A549 (cell line): ENCODE data around the gene BRMS1. TPM values are rescaled to one million over a fixed set of nuclear protein-coding genes. Genes with fewer than 3 reads are reported as not detected.

Experiments used
- CBX8 ChIP-seq: fragments of 200-600 bp; sonication (generic); IDR thresholded peaks from 2 replicates; pipeline ENCODE4 v1.6.1; 2016
- CHD2 ChIP-seq: fragments of 150-350 bp; IDR thresholded peaks from 2 replicates; pipeline ENCODE4 v1.6.1; 2014; ENCODE audit warnings: low read length; ENCODE audit not compliant: partially characterized antibody
- EP300 ChIP-seq, 2 experiments: fragments of >200 bp; sonication (Bioruptor Twin); formaldehyde crosslinking; IDR thresholded peaks; 2 replicates in 1 of 2; 3 replicates in 1 of 2; pipeline ENCODE4 v1.6.1; 2016 to 2017
- HOXB13 ChIP-seq: fragments of 250-450 bp; sonication (Bioruptor Pico); IDR thresholded peaks from 2 replicates; pipeline ENCODE4 v1.5.0; 2020; ENCODE audit warnings: low read depth, mild to moderate bottlenecking, moderate library complexity
- HOXB5 ChIP-seq: fragments of 250-450 bp; sonication (Bioruptor Pico); IDR thresholded peaks from 2 replicates; pipeline ENCODE4 v1.5.0; 2020; ENCODE audit warnings: mild to moderate bottlenecking, moderate library complexity
- JUN ChIP-seq, 2 experiments: fragments of >200 bp; sonication (Bioruptor Twin); formaldehyde crosslinking; IDR thresholded peaks; 2 replicates in 1 of 2; 3 replicates in 1 of 2; pipeline ENCODE4 v1.6.1; 2016 to 2017
- KDM5A ChIP-seq: fragments of 200-600 bp; sonication (generic); IDR thresholded peaks from 2 replicates; pipeline ENCODE4 v1.6.1; 2016; ENCODE audit warnings: antibody characterized with exemption, mild to moderate bottlenecking
- MYC ChIP-seq: IDR thresholded peaks from 2 replicates; pipeline ENCODE4 v1.6.1; 2012; ENCODE audit warnings: mild to moderate bottlenecking, inconsistent platforms, low read length, improper control_type of control experiment, borderline replicate concordance
- NPAS2 ChIP-seq: fragments of 250-450 bp; sonication (Bioruptor Pico); IDR thresholded peaks from 2 replicates; pipeline ENCODE4 v1.8.0; 2022; ENCODE audit warnings: mild to moderate bottlenecking, moderate library complexity, borderline replicate concordance
- NR3C1 ChIP-seq: fragments of >200 bp; sonication (Bioruptor Twin); formaldehyde crosslinking; IDR thresholded peaks from 3 replicates; pipeline ENCODE4 v1.6.1; 2017
- PHF8 ChIP-seq: fragments of 200-600 bp; sonication (generic); IDR thresholded peaks from 2 replicates; pipeline ENCODE4 v1.6.1; 2016; ENCODE audit warnings: low read depth, mild to moderate bottlenecking, antibody characterized with exemption, moderate library complexity, borderline replicate concordance
- POLR2A ChIP-seq: IDR thresholded peaks from 2 replicates; pipeline ENCODE4 v1.6.1; 2012; ENCODE audit warnings: mild to moderate bottlenecking, low read length
- RAD21 ChIP-seq, 2 experiments: fragments of >200 bp in 1 of 2; sonication (Bioruptor Twin) in 1 of 2; formaldehyde crosslinking in 1 of 2; IDR thresholded peaks in 1 of 2; conservative IDR thresholded peaks in 1 of 2; 2 replicates in 1 of 2; 3 replicates in 1 of 2; pipeline ENCODE4 v1.6.1; 2012 to 2018; ENCODE audit warnings: inconsistent platforms in 1 of 2
- RFX5 ChIP-seq: fragments of 450-650 bp; IDR thresholded peaks from 2 replicates; pipeline ENCODE4 v1.7.1; 2014; ENCODE audit warnings: antibody characterized with exemption, mild to moderate bottlenecking, moderate library complexity
- RNF2 ChIP-seq: fragments of 200-600 bp; sonication (generic); IDR thresholded peaks from 2 replicates; pipeline ENCODE4 v1.6.1; 2016; ENCODE audit warnings: low read depth, mild to moderate bottlenecking, antibody characterized with exemption, moderate library complexity, borderline replicate concordance
- SMC3 ChIP-seq: fragments of >200 bp; sonication (Bioruptor Twin); formaldehyde crosslinking; IDR thresholded peaks from 3 replicates; pipeline ENCODE4 v1.6.1; 2018; ENCODE audit warnings: inconsistent platforms
- ZSCAN20 ChIP-seq: fragments of 250-450 bp; sonication (Bioruptor Pico); IDR thresholded peaks from 2 replicates; pipeline ENCODE4 v1.8.0; 2022; ENCODE audit warnings: mild to moderate bottlenecking, moderate library complexity
- polyA plus RNA-seq, 4 experiments: library from polyadenylated mRNA; depleted of rRNA in 3 of 4; stranded (reverse); fragments of >200 nt; fragmentation: RNase III in 1 of 4; extraction: RNeasy Plus Mini Kit Qiagen cat#74134 plus additional on column Dnase treatment in 1 of 4; gene quantifications; 2 replicates in 3 of 4; 3 replicates in 1 of 4; pipeline ENCODE4 v1.2.3, GENCODE V29; 2011 to 2017
- TF ChIP-seq, protein P1 (sequence below): IDR thresholded peaks from 2 replicates; pipeline ENCODE4 v1.6.1; 2012
- TF ChIP-seq, protein P2 (sequence below): fragments of 150-350 bp; IDR thresholded peaks from 2 replicates; pipeline ENCODE4 v1.6.1; 2014; ENCODE audit warnings: low read depth, mild to moderate bottlenecking, low read length
- TF ChIP-seq, protein P3 (sequence below): fragments of 250-450 bp; sonication (Bioruptor Pico); IDR thresholded peaks from 2 replicates; pipeline ENCODE4 v1.5.0; 2020; ENCODE audit warnings: low read depth, mild to moderate bottlenecking, moderate library complexity
- TF ChIP-seq, protein P4 (sequence below): fragments of 200-600 bp; sonication (generic); IDR thresholded peaks from 2 replicates; pipeline ENCODE4 v1.6.1; 2016; ENCODE audit warnings: antibody characterized with exemption, mild to moderate bottlenecking, moderate library complexity
- TF ChIP-seq, protein P5 (sequence below): IDR thresholded peaks from 2 replicates; pipeline ENCODE4 v1.6.1; 2012; ENCODE audit warnings: low read depth, borderline replicate concordance

The BRMS1 gene
- polyA plus RNA-seq, 2 of the 4 experiments (the other 2 are of a cell fraction), result 56.2 to 90.8 TPM

DNA sequence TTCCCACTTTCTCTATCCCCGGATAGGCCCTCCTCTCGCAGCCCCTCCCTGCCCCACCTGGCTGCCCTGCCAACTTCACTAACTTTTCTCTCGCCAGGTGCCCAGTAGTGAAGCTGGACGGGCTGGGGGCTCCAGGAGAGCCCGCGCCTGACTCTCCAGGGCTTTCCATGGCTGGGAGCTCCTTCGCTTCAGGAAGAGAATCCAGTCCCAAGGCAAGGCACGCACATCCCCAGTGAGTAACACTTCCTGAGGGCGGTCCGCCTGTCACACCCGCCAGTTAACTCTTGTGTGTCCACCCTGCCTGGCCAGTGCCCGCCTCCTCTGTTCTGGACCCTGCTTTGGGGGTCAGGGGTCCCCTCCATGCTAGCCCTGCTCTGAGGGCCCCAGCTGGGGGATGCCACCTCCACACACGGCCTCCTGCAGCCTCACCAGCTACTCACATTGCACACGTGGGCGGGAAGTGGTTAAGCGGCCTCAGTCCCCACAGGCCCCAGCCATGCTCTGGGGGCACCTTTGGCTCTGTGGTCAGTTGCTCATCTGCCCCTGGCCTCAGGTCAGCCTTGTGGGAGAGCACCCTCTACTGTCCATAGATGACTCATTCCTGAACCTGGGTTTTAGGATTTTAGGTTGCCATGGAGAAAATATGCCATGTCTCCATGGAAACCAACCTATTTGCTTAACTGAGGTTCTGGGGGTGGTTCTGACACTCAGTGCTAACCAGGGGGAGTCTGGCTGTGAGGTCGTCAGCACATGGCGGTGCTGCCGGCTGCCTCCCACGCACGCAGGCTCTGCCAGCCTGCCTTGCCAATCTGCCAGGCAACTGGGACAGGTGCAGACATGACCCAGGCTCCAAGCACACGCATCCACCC, 8.4 kb downstream of the BRMS1 start, which contains the start of gene RIN1 (continued):
- TF ChIP-seq HOXB5 (CRISPR knock-in tag) (no peak), ZSCAN20 (CRISPR knock-in tag) (no peak), EP300 (IDR thresholded peaks at IDR 0.05) (no peak), POLR2A (peak; percentile 34), CBX8 (no peak), KDM5A (no peak), MYC (no peak), RAD21 (conservative IDR thresholded peaks at IDR 0.05 in 1 of 2, IDR thresholded peaks at IDR 0.05 in 1 of 2) (peak; percentile 63 to 74; a peak in 4 of 5 replicates), RFX5 (no peak), PHF8 (no peak), NR3C1 (no peak), SMC3 (peak; percentile 37; the same call in 1 of the 3 replicates), NPAS2 (CRISPR knock-in tag) (no peak), HOXB13 (no peak; the same call in 1 of the 2 replicates), JUN (IDR thresholded peaks at IDR 0.05) (no peak), CHD2 (no peak), RNF2 (no peak)
- TF ChIP-seq, protein P1, sequence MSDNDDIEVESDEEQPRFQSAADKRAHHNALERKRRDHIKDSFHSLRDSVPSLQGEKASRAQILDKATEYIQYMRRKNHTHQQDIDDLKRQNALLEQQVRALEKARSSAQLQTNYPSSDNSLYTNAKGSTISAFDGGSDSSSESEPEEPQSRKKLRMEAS, result peak; percentile 77
- TF ChIP-seq, protein P2, sequence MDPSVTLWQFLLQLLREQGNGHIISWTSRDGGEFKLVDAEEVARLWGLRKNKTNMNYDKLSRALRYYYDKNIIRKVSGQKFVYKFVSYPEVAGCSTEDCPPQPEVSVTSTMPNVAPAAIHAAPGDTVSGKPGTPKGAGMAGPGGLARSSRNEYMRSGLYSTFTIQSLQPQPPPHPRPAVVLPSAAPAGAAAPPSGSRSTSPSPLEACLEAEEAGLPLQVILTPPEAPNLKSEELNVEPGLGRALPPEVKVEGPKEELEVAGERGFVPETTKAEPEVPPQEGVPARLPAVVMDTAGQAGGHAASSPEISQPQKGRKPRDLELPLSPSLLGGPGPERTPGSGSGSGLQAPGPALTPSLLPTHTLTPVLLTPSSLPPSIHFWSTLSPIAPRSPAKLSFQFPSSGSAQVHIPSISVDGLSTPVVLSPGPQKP, result no peak
- TF ChIP-seq, protein P3, sequence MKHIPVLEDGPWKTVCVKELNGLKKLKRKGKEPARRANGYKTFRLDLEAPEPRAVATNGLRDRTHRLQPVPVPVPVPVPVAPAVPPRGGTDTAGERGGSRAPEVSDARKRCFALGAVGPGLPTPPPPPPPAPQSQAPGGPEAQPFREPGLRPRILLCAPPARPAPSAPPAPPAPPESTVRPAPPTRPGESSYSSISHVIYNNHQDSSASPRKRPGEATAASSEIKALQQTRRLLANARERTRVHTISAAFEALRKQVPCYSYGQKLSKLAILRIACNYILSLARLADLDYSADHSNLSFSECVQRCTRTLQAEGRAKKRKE, result no peak
- TF ChIP-seq, protein P4, sequence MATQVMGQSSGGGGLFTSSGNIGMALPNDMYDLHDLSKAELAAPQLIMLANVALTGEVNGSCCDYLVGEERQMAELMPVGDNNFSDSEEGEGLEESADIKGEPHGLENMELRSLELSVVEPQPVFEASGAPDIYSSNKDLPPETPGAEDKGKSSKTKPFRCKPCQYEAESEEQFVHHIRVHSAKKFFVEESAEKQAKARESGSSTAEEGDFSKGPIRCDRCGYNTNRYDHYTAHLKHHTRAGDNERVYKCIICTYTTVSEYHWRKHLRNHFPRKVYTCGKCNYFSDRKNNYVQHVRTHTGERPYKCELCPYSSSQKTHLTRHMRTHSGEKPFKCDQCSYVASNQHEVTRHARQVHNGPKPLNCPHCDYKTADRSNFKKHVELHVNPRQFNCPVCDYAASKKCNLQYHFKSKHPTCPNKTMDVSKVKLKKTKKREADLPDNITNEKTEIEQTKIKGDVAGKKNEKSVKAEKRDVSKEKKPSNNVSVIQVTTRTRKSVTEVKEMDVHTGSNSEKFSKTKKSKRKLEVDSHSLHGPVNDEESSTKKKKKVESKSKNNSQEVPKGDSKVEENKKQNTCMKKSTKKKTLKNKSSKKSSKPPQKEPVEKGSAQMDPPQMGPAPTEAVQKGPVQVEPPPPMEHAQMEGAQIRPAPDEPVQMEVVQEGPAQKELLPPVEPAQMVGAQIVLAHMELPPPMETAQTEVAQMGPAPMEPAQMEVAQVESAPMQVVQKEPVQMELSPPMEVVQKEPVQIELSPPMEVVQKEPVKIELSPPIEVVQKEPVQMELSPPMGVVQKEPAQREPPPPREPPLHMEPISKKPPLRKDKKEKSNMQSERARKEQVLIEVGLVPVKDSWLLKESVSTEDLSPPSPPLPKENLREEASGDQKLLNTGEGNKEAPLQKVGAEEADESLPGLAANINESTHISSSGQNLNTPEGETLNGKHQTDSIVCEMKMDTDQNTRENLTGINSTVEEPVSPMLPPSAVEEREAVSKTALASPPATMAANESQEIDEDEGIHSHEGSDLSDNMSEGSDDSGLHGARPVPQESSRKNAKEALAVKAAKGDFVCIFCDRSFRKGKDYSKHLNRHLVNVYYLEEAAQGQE, result no peak
- TF ChIP-seq, protein P5, sequence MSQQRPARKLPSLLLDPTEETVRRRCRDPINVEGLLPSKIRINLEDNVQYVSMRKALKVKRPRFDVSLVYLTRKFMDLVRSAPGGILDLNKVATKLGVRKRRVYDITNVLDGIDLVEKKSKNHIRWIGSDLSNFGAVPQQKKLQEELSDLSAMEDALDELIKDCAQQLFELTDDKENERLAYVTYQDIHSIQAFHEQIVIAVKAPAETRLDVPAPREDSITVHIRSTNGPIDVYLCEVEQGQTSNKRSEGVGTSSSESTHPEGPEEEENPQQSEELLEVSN, result peak; percentile 53; the same call in 1 of the 2 replicates
